MM.1S (cell line): ENCODE measurements around the gene EXOC3.

Experiments
- CTCF ChIP-seq: fragments of 300-600 bp; sonication (generic); IDR thresholded peaks from 2 replicates; pipeline ENCODE4 v1.5.1; 2016; ENCODE audit warnings: antibody characterized with exemption, low read length, mixed read lengths
- EZH2 ChIP-seq: fragments of 300-600 bp; sonication (generic); optimal IDR thresholded peaks from 2 replicates; pipeline ENCODE3; 2017; ENCODE audit warnings: low read depth, mild to moderate bottlenecking, antibody characterized with exemption, low read length, mixed read lengths
- EZH2phosphoT487 ChIP-seq: fragments of 300-600 bp; sonication (generic); IDR thresholded peaks from 2 replicates; pipeline ENCODE4 v1.6.1; 2018; ENCODE audit warnings: antibody characterized with exemption, low read length

GRCh38 chr5:416636-416960, 26.4 kb upstream of the EXOC3 start:
- no peak for TF ChIP-seq CTCF
- TF ChIP-seq EZH2phosphoT487 = no peak
- TF ChIP-seq EZH2 = no peak
